GM10266 (cell line): Measurements from ENCODE around the gene ZNF554.

ENCODE experiments used
- DNase-seq: peaks from one replicate; pipeline ENCODE4 v3.0.0; 2012; ENCODE audit errors: extremely low spot score
- TF ChIP-seq, protein P1 (sequence below): IDR thresholded peaks from 2 replicates; pipeline ENCODE4 v1.5.1; 2012; ENCODE audit warnings: mild to moderate bottlenecking, low read depth; ENCODE audit not compliant: control insufficient read depth, insufficient read depth; ENCODE audit errors: missing control alignments

The ZNF554 gene

DNA sequence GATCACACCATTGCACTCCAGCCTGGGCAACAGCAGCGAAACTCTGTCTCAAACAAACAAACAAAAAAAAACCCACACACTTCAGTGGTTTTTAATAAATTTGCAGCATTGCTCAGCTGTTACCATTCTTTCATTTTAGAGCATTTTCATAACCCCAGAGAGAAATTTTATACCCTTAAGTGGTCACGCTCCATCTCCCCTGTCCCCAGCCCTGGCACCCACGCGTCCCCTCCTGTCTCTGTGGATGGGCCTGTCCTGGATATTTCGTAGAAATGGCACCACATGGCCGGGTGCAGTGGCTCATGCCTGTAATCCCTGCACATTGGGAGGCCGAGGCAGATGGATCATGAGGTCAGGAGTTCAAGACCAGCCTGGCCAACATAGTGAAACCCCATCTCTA lies 26.5 kb upstream of the ZNF554 start:
- TF ChIP-seq, protein P1, sequence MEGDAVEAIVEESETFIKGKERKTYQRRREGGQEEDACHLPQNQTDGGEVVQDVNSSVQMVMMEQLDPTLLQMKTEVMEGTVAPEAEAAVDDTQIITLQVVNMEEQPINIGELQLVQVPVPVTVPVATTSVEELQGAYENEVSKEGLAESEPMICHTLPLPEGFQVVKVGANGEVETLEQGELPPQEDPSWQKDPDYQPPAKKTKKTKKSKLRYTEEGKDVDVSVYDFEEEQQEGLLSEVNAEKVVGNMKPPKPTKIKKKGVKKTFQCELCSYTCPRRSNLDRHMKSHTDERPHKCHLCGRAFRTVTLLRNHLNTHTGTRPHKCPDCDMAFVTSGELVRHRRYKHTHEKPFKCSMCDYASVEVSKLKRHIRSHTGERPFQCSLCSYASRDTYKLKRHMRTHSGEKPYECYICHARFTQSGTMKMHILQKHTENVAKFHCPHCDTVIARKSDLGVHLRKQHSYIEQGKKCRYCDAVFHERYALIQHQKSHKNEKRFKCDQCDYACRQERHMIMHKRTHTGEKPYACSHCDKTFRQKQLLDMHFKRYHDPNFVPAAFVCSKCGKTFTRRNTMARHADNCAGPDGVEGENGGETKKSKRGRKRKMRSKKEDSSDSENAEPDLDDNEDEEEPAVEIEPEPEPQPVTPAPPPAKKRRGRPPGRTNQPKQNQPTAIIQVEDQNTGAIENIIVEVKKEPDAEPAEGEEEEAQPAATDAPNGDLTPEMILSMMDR: no peak
- DNase-seq: no peak

- TF ChIP-seq, protein P1: no peak
- no peak for DNase-seq
These were observed 26.1 kb upstream of the ZNF554 start for GRCh38 chr19:2793577-2793976.

GRCh38 chr19:2795827-2796658 lies 23.6 kb upstream of the ZNF554 start:
- TF ChIP-seq, protein P1: no peak
- no peak for DNase-seq

- DNase-seq: no peak
- TF ChIP-seq, protein P1: no peak
These were observed 22.9 kb upstream of the ZNF554 start for GRCh38 chr19:2796659-2797266.

DNA sequence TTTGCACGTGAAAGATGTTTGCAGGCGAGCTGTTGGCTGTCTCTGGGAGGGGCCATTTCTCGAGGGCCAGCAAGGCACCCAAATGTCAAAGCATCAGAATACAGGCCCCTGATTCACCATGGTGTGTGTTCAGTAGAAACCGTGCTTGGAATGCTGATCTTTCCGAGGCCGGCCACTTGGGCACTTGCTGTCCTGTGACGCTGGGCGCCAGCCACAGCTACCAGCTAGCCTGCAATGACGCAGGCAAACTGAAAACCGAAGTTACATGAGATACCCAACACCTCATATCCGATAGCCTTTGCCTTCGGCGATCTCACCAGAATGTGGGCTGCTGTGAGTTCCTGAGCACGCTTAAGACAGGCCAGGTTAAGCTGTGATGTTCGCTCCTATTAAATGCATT lies 22.4 kb upstream of the ZNF554 start:
- no peak for DNase-seq
- TF ChIP-seq, protein P1: no peak

DNA sequence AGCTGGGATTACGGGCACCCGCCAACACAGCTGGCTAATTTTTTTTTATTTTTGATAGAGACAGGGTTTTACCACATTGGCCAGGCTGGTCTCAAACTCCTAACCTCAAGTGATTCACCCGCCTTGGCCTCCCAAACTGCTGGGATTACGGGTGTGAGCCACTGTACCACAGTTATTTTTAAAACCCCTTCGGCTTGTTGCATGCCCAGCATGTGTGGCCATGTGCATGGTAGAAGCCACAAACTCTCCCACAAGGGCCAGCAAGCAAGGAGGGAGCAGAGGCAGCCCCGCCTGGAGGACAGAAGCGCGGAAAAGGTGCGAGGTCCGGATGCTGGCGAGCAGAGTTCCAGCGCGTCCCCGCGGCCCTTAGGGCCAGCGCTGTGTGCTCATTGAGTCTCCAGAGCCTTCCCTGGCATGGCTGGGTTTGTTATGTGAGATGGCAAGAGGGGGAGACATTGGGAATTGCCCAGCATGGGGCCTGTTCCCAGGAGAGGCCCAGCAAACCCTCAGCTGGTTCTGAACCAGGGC lies 21.4 kb upstream of the ZNF554 start:
- DNase-seq: no peak
- TF ChIP-seq, protein P1: no peak

DNA sequence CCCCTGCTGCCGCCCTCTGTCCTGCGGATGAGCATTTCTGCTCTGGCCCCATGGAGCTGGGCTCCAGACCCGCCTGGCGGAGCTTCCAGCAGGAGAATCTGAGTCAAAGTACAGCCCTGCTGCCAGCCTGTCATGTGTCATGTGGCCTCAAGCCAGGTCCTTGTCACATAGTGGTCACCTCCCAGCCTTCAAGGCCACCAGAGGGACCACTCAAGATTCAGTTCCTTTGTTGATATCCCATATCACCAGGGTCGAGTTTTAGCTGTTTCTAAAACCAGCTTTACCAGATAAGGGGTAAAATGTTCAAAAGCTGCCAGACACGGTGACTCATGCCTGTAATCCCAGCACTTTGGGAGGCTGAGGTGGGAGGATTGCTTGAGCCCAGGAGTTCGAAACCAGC lies 20.9 kb upstream of the ZNF554 start:
- TF ChIP-seq, protein P1: no peak
- DNase-seq: no peak
